Smooth muscle cell (in vitro differentiated cells): ENCODE data around the gene PDE4D. TPM values are rescaled to one million over a fixed set of nuclear protein-coding genes. Genes with fewer than 3 reads are reported as not detected.

Experiments used
- DNase-seq: peaks from one replicate; lab custom pipeline; 2025; ENCODE audit not compliant: unreplicated experiment; lab: John Stamatoyannopoulos, UW
- H2AFZ ChIP-seq: fragments of 200-600 bp; sonication (generic); 2 replicates; pipeline ENCODE4 v1.6.0; 2016; ENCODE audit warnings: antibody characterized with exemption, low read depth, mild to moderate bottlenecking
- H3F3A ChIP-seq: fragments of 200-600 bp; sonication (generic); 2 replicates; pipeline ENCODE4 v1.6.0; 2017; ENCODE audit warnings: antibody characterized with exemption, low read depth
- H3K27ac ChIP-seq: fragments of 200-600 bp; sonication (generic); 2 replicates; pipeline ENCODE4 v1.5.1; 2016; ENCODE audit warnings: low read depth, mild to moderate bottlenecking
- H3K27me3 ChIP-seq: fragments of 200-600 bp; sonication (generic); 2 replicates; pipeline ENCODE4 v1.6.1; 2016; ENCODE audit warnings: low read depth, mild to moderate bottlenecking
- H3K36me3 ChIP-seq: fragments of 200-600 bp; sonication (generic); 2 replicates; pipeline ENCODE4 v1.5.1; 2016; ENCODE audit warnings: low read depth
- H3K4me1 ChIP-seq: fragments of 200-600 bp; sonication (generic); 2 replicates; pipeline ENCODE4 v1.5.1; 2016; ENCODE audit warnings: low read depth
- H3K4me2 ChIP-seq: fragments of 200-600 bp; sonication (generic); 2 replicates; pipeline ENCODE4 v1.6.0; 2016; ENCODE audit warnings: mild to moderate bottlenecking
- H3K4me3 ChIP-seq: fragments of 200-600 bp; sonication (generic); 2 replicates; pipeline ENCODE4 v1.5.1; 2016; ENCODE audit warnings: mild to moderate bottlenecking
- H3K79me2 ChIP-seq: fragments of 200-600 bp; sonication (generic); 2 replicates; pipeline ENCODE4 v1.6.0; 2016; ENCODE audit warnings: low read depth, mild to moderate bottlenecking
- H3K9ac ChIP-seq: fragments of 200-600 bp; sonication (generic); 2 replicates; pipeline ENCODE4 v1.6.0; 2016; ENCODE audit warnings: low read depth
- H3K9me3 ChIP-seq: fragments of 200-600 bp; sonication (generic); replicated peaks from 2 replicates; pipeline ENCODE4 v1.5.1; 2016; ENCODE audit warnings: low read depth
- H4K20me1 ChIP-seq: fragments of 200-600 bp; sonication (generic); 2 replicates; pipeline ENCODE4 v1.6.0; 2016; ENCODE audit warnings: low read depth
- WGBS: methylation state at CpG from one replicate; pipeline ENCODE4 v1.1.7; 2016; ENCODE audit warnings: low lambda C conversion rate; 5-methylcytosine and 5-hydroxymethylcytosine counted together
- polyA plus RNA-seq: library from polyadenylated mRNA; unstranded; fragments of >200 nt; fragmentation: Nextera tagmentation; extraction: Ambion mirVana; gene quantifications from 2 replicates; pipeline ENCODE4 v1.2.1, GENCODE V29; 2016
- total RNA-seq: library from RNA; depleted of rRNA; stranded (reverse); fragments of >200 nt; gene quantifications from 2 replicates; pipeline ENCODE4 v1.2.3, GENCODE V29; 2014
- TF ChIP-seq, protein P1 (sequence below): fragments of 200-600 bp; sonication (generic); IDR thresholded peaks from 2 replicates; pipeline ENCODE4 v1.5.1; 2017; ENCODE audit warnings: borderline replicate concordance, mild to moderate bottlenecking, antibody characterized with exemption; ENCODE audit not compliant: insufficient read depth, poor library complexity, severe bottlenecking

PDE4D gene
- total and polyA plus RNA-seq, 2 experiments from 2014 or later: 16.4 to 61.0 TPM

DNA sequence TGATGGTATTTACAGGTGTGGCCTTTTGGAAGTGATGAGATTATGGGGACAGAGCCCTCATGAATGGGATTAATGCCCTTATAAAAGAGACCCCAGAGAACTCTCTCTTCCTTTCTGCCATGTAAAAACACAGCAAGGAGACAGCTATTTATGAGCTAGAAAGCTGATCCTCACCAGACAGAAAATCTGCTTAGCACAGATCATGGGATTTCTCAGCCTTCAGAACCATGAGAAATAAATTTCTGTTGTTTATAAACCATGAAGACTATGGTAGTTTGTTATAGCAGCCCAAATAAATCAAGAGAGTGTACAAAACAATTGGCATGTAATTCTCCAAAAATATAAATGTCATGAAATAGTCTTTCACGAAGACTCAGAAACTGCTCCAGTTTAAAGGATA, 211.0 kb downstream of the PDE4D start:
- no peaks in the 10 kb centered on the region for H3K27me3 ChIP-seq
- H3K79me2 ChIP-seq: no peaks in the 10 kb centered on the region
- no peaks in the 10 kb centered on the region for H3K36me3 ChIP-seq
- H3K4me3 ChIP-seq: no peak overlapping the region
- TF ChIP-seq, protein P1, sequence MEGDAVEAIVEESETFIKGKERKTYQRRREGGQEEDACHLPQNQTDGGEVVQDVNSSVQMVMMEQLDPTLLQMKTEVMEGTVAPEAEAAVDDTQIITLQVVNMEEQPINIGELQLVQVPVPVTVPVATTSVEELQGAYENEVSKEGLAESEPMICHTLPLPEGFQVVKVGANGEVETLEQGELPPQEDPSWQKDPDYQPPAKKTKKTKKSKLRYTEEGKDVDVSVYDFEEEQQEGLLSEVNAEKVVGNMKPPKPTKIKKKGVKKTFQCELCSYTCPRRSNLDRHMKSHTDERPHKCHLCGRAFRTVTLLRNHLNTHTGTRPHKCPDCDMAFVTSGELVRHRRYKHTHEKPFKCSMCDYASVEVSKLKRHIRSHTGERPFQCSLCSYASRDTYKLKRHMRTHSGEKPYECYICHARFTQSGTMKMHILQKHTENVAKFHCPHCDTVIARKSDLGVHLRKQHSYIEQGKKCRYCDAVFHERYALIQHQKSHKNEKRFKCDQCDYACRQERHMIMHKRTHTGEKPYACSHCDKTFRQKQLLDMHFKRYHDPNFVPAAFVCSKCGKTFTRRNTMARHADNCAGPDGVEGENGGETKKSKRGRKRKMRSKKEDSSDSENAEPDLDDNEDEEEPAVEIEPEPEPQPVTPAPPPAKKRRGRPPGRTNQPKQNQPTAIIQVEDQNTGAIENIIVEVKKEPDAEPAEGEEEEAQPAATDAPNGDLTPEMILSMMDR: no peak
- no peak overlapping the region for H3K9ac ChIP-seq
- no peaks in the 10 kb centered on the region for H3K9me3 ChIP-seq
- H2AFZ ChIP-seq: no peak overlapping the region
- H3K4me2 ChIP-seq: no peak overlapping the region
- no peak for DNase-seq
- H4K20me1 ChIP-seq: peaks cover 9% of the 10 kb centered on the region
- no peak overlapping the region for H3K27ac ChIP-seq
- WGBS: 94% methylated on average over 1 of the region's 1 CpG
- H3F3A ChIP-seq: no peaks in the 10 kb centered on the region
- H3K4me1 ChIP-seq: no peaks in the 10 kb centered on the region

DNA sequence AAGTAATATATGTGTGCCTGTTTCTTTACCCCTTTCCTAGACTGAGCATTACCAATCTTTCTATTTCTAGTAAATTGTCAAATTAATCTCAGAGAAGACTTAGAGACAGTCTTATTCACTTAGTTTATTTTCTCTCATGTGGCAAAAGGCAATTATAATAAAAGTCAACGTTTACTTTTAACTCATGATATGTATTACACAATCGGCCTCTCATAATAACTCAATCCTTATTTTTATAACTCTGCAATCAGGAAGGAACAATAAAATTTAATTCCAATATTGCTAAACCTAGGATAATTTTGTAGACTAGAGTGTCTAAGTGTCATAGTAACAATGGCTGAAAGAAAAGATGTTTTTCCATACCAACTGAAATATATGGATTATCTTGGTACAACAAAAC, 214.6 kb downstream of the PDE4D start:
- H3K36me3 ChIP-seq: no peaks in the 10 kb centered on the region
- no peak overlapping the region for H3K27ac ChIP-seq
- TF ChIP-seq, protein P1: no peak
- no peaks in the 10 kb centered on the region for H3F3A ChIP-seq
- H3K4me1 ChIP-seq: no peaks in the 10 kb centered on the region
- WGBS: 89% methylated on average over 2 of the region's 2 CpGs
- H2AFZ ChIP-seq: no peak overlapping the region
- no peak overlapping the region for H3K9ac ChIP-seq
- H3K79me2 ChIP-seq: no peaks in the 10 kb centered on the region
- peaks cover 18% of the 10 kb centered on the region for H4K20me1 ChIP-seq
- H3K4me2 ChIP-seq: no peak overlapping the region
- no peak overlapping the region for H3K4me3 ChIP-seq
- DNase-seq: no peak
- H3K27me3 ChIP-seq: no peaks in the 10 kb centered on the region
- H3K9me3 ChIP-seq: no peaks in the 10 kb centered on the region

DNA sequence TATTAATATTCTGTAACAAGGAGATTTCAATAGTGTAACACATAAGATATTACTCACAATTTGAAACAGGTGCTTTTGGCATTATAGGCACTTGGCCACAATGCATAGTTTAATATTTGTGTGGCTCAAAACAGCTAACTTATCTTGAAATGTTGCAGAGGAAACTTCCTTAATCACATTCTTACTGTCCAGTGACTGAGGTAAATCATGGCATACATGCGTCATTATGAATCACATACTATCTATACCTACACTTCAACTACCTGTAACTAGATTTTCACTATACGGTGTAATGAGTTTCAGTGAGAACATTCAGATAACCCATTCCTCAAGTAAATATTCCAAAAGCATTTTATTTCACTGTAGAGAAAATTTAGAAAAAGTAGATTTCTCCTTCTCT, 218.8 kb downstream of the PDE4D start:
- WGBS: 94% methylated on average over 2 of the region's 2 CpGs
- no peaks in the 10 kb centered on the region for H3F3A ChIP-seq
- no peak overlapping the region for H3K4me2 ChIP-seq
- H4K20me1 ChIP-seq: peaks cover 37% of the 10 kb centered on the region
- TF ChIP-seq, protein P1: no peak
- H3K9ac ChIP-seq: no peak overlapping the region
- H3K4me3 ChIP-seq: no peak overlapping the region
- no peak for DNase-seq
- no peaks in the 10 kb centered on the region for H3K4me1 ChIP-seq
- H2AFZ ChIP-seq: no peak overlapping the region
- H3K27me3 ChIP-seq: no peaks in the 10 kb centered on the region
- no peak overlapping the region for H3K27ac ChIP-seq
- no peaks in the 10 kb centered on the region for H3K9me3 ChIP-seq
- no peaks in the 10 kb centered on the region for H3K36me3 ChIP-seq
- H3K79me2 ChIP-seq: no peaks in the 10 kb centered on the region

DNA sequence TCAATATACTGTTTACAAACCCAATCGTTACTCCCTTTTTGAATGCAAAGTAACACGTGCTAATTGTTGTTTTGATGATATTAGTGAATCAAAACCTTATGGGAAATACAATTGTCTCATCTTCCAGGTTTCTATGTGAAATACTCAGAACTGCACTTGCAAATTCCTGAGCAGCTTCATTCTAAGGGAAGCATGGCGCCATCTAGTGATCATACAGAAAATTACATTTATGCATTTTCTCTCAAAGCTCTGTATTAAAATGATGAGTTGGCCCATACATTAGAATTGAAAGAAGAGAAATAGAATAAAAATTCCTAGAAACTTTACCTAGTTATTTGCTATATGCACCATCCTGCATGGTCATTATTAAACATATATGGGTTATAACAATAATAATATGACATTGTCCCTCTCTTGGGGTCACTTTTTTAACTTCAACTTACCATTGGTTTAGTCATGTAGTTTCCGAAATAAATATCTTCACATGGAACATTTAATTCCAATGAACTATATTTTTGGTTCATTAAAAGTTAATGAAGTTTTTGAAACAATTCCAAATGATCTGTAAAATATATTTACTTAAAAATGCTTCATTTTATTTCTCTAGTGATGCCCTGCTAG, 220.0 kb downstream of the PDE4D start:
- H3K4me2 ChIP-seq: no peak overlapping the region
- H2AFZ ChIP-seq: no peak overlapping the region
- no peaks in the 10 kb centered on the region for H3F3A ChIP-seq
- H3K9me3 ChIP-seq: no peaks in the 10 kb centered on the region
- WGBS: 20% methylated on average over 4 of the region's 4 CpGs
- H3K27me3 ChIP-seq: no peaks in the 10 kb centered on the region
- H4K20me1 ChIP-seq: peaks cover 40% of the 10 kb centered on the region
- H3K27ac ChIP-seq: no peak overlapping the region
- H3K79me2 ChIP-seq: no peaks in the 10 kb centered on the region
- no peak overlapping the region for H3K4me3 ChIP-seq
- no peak for DNase-seq
- TF ChIP-seq, protein P1: peak; percentile 83
- H3K9ac ChIP-seq: no peak overlapping the region
- no peaks in the 10 kb centered on the region for H3K36me3 ChIP-seq
- H3K4me1 ChIP-seq: no peaks in the 10 kb centered on the region
